ENCODE results near the gene B4GALT2. TPM values are rescaled to one million over a fixed set of nuclear protein-coding genes. Genes with fewer than 3 reads are reported as not detected.

B4GALT2 gene
- total RNA-seq, 1 donor from 2014 or later = 23.4 TPM

Other genes starting within 250 kb of the B4GALT2 start
- 2.1 TPM for gene ARTN, start 45.4 kb upstream of the B4GALT2 start, total RNA-seq
- gene IPO13, start 32.3 kb upstream of the B4GALT2 start, total RNA-seq = 40.3 TPM
- gene DPH2, start 9.2 kb upstream of the B4GALT2 start, total RNA-seq = 16.6 TPM
- gene ATP6V0B, start 4.2 kb upstream of the B4GALT2 start, total RNA-seq = 138 TPM
- gene CCDC24, start 12.4 kb downstream of the B4GALT2 start, total RNA-seq = 39.9 TPM
- gene SLC6A9, start 52.3 kb downstream of the B4GALT2 start, total RNA-seq = 5.6 TPM
- gene KLF17, start 139.6 kb downstream of the B4GALT2 start, total RNA-seq = not detected
- gene KLF18, start 162.4 kb downstream of the B4GALT2 start, total RNA-seq = 0.06 TPM
- gene DMAP1, start 234.3 kb downstream of the B4GALT2 start, total RNA-seq = 45.8 TPM

Measured in mucosa of gallbladder (tissue), 1 donor.